Sciatic nerve (tissue), 2 donors: Measurements from ENCODE around the gene AGRN. TPM values are rescaled to one million over a fixed set of nuclear protein-coding genes. Genes with fewer than 3 reads are reported as not detected.
A peak's percentile ranks its signal among the peaks of the same experiment; 100 is the strongest.

Source experiments
- ATAC-seq: fragments of 200-7000 bp; cut with Tn5 transposase; one replicate; pipeline ENCODE4 v1.9.1; 2020; ENCODE audit warnings: mild to moderate bottlenecking, moderate library complexity
- DNase-seq: peaks from one replicate; pipeline ENCODE4 v3.0.0-alpha.2; 2020; ENCODE audit warnings: low spot score
- intact Hi-C: fragments of 100-400 bp; cut with DNase I; formaldehyde crosslinking; loops from one replicate; pipeline ENCODE4 v1.14.2; 2022
- total RNA-seq: library from RNA; stranded (reverse); fragmentation: NEBNext Ultra II Directional; extraction: Animal tissue kit (Norgen Biotek cat#: 25700); gene quantifications from one replicate; pipeline ENCODE4 v1.2.1, GENCODE V29; 2021
- donor health status: DM: no; HTN: no; CAD: no.
- donor health status: DM: no; HTN: no; CAD: no.

The AGRN gene
- total RNA-seq, 1 donor from 2014 or later = 22.0 TPM

DNA sequence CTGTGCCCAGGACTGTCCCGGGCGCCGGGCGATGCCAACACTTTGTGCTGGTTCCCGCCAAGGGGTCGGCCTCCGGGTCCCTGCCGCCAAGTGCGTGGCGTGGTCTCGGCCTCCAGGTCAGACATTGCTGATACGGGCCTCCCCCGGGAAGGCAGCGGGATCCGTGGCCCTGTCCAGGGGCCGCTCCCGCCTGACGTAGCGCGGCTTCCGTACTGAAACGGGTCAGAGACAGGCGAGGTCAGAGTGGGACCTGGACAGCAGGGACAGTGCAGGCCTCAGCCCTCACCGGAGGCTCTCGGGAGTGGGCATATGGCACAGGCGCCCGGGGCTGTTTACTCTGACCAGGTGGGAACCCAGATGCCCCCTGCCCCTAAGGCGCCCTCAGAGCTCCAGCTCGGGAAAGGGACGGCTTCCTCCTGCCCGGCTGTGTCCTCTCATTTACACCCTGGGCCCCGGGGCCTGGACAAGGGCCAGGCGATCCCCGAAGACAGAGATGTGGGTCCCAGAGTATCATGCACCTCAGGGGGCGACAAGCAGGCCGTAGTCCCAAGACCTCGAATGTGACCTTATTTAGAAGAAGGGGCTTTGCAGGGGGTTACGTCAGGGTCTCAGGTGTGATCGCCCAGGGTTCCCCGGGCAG lies 63.0 kb downstream of the AGRN start:
- DNase-seq = no peak
- ATAC-seq = no peak
- intact Hi-C loops = no loop called here

DNA sequence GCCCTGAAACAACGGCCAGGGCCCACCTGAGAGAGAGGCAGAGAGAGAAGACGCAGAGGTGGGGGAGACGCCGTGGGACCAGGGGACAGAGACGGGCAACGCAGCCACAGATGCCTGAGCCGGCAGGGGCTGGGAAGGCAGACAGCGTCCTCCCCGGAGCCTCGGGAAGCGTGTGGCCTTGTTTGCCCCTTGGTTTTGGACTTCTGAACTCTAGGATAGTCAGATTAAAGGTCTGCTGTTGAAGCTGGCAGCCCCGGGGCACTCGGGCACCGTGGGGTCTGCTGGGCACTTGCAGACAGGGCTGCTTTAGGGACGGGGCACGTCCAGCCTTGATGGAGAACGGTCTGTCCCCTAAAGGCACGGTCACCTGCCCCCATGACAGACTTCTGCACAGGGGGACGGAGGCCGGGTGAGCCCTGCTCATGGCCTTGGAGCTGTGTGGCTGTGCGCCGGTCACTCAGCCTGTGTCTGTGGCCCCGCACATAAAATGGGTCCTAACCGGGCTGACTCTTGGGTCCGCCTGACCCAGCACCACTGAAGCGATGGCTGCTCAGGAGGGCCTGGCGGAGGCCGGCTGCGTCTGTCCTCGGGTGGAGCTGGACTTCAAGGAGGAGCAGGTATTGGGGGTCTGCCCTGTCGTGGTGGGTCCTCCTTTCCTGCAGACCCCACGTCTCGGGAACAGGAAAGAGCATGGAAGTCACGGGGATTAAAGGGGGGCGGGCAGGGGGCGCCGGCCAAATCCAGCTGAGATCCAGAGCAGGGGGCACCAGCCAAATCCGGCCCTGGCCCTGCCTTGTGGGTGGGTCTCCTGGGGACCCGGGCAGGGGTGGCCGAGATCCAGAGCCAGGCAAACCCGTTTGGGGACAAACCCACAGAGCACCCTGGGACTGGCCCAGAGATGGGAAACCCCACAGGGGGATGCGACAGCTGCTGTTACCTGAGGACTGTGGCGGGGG lies 63.8 kb downstream of the AGRN start:
- no peak for ATAC-seq
- intact Hi-C loops = no loop called here
- DNase-seq = no peak

DNA sequence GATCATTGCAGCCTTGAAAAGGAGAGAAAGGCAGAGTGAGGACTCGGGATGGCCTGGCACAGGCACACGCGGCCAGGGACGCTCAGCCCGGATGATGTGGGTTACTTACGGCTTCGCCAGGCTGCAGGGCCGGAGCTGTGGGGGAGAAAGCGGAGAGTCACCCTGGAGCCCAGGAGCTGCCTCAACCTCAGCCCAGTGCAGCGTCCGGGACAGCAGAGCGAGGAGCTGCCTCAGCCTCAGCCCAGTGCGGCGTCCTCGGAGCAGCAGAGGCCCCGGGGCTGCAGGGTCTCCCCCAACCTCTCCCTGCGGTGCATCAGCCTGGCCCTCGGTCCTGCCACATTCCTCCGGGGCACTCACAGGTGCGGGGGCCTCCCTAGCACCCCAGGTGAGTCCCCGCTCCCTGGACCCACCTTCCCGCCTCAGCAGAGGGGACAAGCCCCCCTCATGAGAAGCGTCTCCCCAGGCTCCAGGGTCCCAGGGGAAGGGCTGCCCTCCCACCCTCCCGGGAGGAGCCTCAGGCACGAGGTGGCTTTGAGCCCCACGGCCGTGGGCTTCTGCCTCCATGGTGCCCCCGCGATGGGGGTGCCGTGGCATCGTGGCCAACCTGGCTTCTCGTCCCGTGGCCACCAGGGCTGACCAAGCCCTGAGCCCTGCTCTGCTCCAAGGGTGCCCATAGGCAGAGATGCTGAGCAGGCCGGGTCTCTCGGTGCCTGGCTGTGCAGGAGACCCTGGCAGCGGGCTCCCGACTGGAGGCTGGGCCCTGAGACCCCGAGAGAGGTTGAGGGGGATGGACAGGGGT lies 64.7 kb downstream of the AGRN start:
- DNase-seq = peak; percentile 50
- intact Hi-C loops = no loop called here
- no peak for ATAC-seq

DNA sequence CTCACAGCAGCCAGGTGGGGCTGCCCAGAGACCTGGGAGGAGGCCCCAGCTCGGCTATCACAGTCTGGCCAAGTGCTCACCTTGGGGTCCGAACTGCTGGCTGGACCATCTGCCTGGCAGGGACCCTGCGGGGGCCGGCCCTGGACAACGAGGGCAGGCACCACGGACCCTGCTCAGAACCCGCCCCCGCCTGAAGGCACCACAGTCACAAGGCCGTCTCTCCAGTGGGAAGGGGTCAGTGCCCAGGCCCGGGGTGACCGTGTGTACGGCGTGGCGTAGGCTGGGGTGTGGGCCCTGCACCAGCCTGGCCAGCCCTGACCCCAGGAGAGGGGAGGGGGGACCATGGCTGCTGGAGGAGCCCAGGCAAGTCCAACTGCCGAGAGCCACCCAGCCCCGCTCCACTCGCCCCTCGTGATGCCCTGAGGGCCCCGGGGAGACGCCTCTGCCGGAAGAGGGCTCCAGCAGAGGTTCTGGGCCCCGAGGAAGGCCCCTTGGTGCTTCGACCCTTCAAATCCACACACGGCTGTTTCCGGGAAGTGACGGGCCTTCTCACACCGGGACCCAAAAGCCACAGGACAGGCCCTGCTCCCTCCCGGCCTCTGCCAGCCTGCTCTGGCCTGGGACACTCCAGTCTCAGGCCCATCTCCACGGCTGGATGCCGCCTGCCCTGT lies 65.4 kb downstream of the AGRN start:
- intact Hi-C loops = no loop called here
- ATAC-seq (no peak), DNase-seq (peak; percentile 48)

DNA sequence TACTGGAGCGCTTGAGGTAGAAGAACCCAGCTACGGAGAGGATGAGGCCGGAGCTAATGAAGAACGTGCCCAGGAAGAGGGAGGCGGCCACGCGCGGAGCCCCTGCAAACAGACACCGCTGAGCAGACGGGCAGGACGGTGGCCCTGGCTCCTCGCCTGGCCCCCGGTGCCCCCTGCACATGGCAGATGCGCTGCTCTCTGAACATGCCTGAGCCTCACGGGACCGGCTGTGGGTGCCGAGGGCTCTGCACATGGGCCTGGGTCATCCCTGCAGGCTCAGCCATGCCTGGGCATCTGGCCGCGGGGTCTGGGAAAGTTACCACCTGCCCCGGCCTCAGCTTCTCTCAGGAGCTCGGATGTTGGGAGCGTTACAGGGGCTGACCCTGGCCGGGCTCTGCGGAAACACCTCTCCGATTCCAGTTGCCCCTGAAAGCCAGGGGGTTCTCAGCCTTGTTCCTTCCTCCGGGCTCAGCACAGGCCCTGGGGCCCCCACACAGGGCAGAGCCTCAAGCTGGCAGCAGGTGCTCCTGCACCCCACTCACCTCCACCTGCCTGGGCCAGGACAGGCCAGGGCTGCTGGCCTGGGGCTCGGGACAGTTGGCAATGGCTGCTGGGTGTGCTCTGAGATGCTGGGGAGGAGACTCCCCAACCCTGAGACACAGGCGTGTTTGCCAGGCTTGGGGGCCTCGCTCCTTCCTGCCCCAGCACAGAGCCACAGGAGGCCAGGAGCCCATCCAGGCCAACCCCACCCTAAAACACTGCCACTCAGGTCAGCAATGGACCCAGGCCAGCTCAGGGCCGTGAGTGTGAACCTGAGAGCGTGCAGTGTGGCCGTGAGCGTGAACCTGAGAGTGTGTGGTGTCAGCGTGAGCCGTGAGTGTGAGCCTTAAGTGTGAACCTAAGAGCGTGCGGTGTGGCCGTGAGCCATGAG lies 66.3 kb downstream of the AGRN start:
- no peak for ATAC-seq
- peak; percentile 55 for DNase-seq
- intact Hi-C loops = no loop called here

DNA sequence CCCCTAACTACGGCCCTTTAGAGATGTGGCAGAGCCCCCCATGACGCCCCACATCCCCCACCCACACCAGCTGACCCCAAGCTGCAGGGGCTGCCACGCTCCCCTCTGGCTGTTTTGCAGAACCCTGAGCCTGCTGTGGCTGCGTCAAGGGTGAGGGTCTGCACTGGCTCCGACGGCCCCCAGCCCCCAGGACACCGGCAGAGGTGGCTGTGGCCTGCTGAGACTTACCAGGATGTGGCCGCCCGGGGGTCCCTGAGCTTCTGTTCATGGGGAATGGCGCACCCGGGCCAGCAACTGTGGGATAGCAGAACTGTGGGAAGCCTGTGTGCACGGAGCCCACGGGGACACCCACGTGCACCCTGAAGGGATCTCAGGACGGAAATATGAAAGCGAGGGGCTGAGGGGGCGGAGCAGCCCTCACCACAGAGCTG lies 67.0 kb downstream of the AGRN start:
- intact Hi-C loops = no loop called here
- DNase-seq (no peak), ATAC-seq (no peak)

DNA sequence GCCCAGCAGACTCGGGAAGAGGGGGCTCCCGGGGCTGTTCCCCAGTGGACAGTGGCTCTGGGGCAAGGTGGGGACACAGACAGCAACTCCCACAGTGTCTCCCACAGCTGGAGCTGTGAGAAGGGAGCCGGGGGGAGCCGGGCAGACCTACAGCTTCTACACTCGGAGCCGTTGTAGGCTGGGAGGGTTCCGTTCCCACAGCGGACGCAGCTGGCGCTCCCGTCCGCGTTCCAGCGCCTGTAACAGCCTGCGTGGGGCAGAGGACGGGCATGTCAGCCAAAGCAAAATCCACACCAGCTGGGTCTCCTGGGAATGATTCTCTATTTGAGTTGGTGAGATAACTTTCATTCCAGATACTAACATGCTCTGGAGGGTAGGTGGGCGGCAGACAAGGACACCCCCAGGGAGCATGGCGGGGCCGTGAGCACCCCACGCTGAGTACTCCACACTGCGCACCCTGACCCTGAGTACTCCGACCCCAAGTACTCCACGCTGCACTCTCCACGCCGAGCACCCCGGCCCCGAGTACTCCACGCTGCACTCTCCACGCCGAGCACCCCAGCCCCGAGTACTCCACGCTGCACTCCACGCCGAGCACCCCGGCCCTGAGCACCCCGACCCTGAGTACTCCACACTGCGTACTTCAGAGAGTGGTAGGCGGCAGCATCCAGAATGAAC lies 67.6 kb downstream of the AGRN start:
- DNase-seq = peak; percentile 44
- intact Hi-C loops = no loop called here
- ATAC-seq = no peak

DNA sequence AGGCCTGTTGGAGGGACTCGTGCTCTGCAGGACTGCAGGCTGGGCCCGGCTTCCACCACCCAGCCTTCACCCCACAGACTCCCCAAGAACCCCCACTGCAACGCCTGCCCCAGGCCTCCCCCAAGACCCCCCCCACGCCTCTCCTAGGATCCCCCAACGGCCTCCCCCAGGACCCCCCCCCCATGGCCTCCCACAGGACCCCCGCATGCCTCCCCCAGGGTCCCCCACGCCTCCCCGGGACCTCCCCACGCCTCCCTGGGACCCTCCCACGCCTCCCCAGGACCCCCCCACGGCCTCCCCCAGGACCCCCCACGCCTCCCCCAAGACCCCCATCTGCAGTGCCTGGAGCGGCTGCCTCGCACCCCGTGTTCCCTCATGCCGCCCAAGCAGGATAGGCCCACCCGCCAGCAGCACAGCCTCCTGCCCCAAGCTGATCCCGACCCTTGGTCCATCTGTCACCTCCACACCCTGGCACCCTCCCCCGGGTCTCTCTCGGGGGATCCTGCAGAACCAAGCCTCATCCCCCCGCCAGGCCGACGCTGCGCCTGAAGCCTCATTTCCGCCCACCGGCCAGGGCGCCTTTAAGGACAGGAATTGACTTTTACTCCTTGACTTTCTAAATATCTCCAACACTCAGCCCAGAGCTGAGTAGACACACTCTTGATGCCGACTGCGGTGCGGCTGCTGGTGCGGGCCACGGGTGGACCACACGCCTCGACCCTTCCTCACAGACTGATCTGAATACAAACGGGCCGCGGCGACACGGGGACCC lies 68.3 kb downstream of the AGRN start:
- no peak for DNase-seq
- intact Hi-C loops = no loop called here
- no peak for ATAC-seq

DNA sequence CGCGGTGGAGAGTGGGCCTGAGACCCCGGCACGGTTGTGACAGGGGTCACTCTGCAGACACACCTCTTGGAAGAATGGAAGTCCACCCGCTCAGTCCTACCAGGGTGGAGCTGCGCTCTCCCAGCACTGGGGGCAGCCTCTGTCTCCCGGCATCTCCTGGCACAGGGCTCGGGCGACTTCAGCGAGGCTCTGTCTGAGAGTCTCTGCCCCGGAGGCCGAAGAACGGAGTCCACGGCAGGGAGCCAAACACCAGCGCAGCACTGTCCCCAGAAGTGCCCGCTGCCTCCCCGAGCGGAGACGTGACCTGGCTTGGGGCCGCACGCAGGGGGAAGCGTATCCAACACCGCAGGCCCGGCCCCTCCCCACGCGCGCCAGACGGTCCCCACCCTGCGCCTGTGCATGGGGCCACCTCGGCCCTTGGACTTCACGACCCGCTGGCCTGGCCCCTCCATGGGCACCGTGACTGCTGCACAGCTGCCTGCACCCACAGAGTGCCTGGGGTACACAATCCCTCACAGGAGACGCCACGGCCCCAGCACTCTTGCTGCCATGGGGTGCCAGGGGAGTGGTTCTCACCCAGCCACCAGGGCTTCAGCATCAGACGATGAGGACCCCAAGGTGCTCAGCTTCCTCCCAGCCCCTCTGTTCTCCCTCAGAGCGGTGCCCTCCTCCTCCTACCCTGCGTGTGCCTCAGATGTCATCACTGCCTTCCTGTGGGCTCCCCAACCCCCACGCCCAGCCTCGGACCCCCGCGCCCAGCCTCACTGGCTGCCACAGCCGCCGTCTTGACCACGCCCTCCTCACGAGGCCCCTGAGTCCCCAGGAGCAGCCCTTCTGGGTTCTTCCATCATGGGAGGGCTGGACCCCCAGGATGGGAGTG lies 69.1 kb downstream of the AGRN start:
- DNase-seq (peak; percentile 58), ATAC-seq (no peak)
- intact Hi-C loops = no loop called here

DNA sequence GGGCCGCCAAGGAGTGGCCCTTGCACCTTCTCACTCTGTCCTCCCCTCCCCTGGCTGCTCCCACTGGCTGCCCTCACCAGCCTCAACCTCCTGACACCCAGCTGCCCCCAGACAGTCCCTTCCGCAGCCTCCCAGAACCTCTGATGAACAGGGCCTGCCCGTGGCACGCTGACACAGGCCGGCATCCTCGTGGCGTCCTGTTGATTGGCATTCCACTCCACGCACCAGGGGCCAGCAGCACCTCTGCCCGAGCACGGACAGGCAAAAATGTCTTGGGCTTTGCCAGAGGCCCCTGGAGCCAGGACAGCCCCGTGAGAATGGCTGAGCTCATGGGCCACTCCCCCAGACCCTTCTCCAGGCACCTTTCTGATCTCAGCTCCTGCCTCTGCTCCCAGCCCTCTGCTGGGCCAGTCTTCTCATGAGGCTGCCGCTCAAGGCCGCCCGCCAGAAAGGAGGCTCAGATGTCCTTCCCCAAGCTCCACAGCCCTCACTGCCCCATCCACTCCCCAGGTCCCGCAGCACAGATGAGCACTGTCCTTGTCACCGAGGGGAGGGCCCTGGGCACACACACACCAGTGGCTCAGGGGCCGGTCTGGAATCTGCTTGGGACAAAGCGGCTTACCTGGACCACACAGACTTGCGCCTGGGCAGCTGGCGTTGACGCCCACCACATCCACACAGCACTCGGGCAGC lies 70.0 kb downstream of the AGRN start:
- ATAC-seq (no peak), DNase-seq (peak; percentile 50)

DNA sequence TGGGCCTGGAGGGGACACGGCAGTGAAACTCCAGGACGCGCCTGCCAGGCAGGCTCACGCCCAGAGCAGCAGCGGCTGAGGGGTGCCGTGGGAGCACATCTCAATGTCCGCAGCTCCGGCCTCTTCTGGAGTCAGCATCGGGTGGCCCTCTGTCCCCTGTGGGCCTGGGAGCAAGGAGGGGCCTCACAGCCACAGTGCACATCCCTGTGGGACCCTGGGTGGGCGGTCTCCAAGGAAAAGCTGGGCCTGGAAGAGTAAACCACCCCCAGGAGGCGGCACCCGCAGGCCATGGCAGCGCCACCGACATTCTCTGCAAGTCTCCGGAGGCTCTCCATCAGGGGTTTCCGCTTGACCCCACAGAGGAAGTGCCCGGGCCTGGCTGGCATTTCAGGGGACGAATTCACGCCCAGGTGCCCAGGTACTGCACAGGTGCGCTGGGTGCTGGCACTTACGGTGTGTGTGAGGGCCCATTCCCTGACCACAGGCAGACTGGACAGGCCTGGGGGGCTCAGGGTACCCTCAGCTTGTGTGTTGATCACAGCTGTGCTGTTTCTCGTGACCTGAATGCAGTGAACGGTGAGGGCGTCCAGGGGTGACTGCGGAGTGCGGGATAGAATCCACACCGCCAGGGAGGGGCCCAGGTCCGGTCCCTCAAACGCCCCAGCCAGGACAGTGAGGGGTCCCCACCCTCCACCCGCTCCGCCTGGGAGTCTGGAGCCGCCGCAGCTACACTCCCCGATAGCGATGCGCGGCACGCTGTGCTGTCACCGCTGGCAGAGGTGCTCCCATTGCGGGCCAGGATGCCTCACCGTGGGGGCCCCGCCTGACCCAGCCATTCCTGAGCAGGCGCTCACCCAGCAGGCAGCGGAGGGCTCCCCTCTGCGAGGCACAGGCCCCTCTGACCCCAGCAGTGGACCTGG lies 70.8 kb downstream of the AGRN start:
- intact Hi-C loops = no loop called here
- ATAC-seq = no peak
- DNase-seq = peak; percentile 51

More for the DNA sequence above, 70.0 kb downstream of the AGRN start:
- intact Hi-C loops = no loop called here

DNA sequence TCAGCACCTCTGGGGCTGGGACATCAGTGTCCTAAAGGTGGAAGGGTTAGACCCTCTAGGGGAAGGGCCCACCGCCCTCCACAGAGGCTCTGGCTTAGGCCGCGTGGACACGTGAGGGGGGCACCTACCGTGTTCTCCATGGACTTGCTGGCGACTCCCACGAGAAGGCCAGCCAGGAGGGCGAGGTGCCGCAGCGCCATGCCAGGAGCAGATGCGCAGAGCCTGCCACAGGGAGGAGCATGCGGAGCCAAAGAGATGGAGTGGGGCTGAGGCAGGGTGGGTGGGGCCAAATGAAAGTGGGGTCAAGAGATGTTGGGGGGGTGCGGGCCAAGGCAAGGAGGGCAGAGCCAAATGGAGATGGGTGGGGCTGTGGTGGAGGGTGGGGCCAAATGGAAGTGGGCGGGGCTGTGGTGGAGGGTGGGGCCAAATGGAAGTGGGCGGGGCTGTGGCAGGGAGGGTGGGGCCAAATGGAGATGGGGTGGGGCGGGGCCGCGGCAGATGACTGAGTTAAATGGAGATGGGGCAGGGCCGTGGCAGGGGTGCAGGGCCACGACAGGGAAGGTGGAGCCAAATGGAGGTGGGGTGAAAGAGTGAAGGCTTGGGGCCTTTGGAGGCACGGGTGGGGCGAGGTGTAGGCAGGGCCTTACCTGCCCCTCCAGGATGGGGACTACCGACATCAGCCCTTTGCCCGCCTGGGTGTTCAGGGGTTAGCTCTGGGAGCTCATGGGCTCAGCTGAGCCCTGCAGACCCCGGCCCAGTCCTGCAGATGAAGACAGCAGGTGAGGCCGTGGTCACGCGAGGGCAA lies 71.6 kb downstream of the AGRN start:
- DNase-seq (peak; percentile 56), ATAC-seq (no peak)
- intact Hi-C loops = no loop called here

DNA sequence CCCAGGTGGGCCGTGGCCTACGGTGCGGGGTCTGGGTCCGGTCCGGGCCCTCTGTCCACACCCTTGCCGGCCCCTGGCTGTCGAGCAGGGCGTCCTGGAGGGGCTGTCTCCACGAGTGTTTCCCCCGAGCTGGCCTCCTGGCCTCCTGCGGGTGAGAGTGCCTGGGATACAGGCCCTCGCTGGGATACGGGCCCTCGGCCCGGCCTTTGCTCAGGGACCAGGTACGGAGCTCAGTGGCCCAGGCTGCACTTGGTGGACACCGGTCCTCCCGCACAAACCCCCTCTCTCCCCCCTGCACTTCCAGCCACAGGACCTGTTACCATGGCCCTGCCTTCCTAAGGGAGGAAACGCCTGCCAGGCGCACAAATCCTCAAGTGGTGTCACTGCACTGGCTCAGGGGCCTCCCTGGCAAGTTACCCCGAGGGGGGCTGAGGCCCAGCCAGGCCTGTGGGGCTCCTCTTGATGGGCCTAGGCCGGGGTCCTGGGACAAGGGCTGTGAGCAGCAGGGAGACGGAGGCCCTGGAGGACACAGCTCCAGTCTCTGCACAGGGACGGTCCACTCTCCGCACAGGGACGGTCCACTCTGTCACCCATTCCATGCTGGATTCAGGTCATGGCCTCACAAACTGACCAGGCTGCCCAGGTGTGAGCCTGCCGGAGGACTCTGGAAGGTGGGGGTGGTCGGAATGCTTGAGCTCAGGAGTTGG lies 72.4 kb downstream of the AGRN start:
- ATAC-seq = no peak
- intact Hi-C loops = no loop called here
- peak; percentile 51 for DNase-seq
